OCI-LY7 (cell line): ENCODE data around the gene ERP29. TPM values are rescaled to one million over a fixed set of nuclear protein-coding genes. Genes with fewer than 3 reads are reported as not detected.

Experiments
- BruUV-seq: library from RNA; stranded (reverse); fragments of 400-500 nt; replicated peaks from 2 replicates; lab custom pipeline; 2021; lab: Mats Ljungman, UMichigan
- CTCF ChIA-PET: fragments of 300-600 bp; sonication (Branson Sonifier 250); formaldehyde crosslinking; loops from one replicate; lab custom pipeline; 2022; ENCODE audit warnings: antibody characterized with exemption; ENCODE audit not compliant: unreplicated experiment; lab: Charles Lee
- POLR2A ChIA-PET: fragments of 300-600 bp; sonication (Branson Sonifier 250); formaldehyde crosslinking; loops from one replicate; lab custom pipeline; 2022; ENCODE audit warnings: antibody characterized with exemption; lab: Charles Lee
- DNase-seq: peaks from one replicate; pipeline ENCODE4 v3.0.0-alpha.2; 2015; ENCODE audit warnings: low spot score
- H2AFZ ChIP-seq: fragments of 200-600 bp; sonication (generic), shearing (Covaris generic); 2 replicates; pipeline ENCODE4 v1.6.1; 2014; ENCODE audit warnings: mild to moderate bottlenecking, antibody characterized with exemption, low read length, moderate library complexity
- H3K27ac ChIP-seq: fragments of 200-600 bp; sonication (generic); 2 replicates; pipeline ENCODE4 v1.5.1; 2014; ENCODE audit warnings: mixed run types, low read depth, mild to moderate bottlenecking, moderate library complexity, low read length, inconsistent platforms; ENCODE audit not compliant: poor library complexity, severe bottlenecking
- H3K36me3 ChIP-seq: fragments of 200-600 bp; sonication (generic); 2 replicates; pipeline ENCODE4 v1.6.1; 2014; ENCODE audit warnings: mild to moderate bottlenecking, antibody characterized with exemption, low read length, moderate library complexity, mixed read lengths; ENCODE audit not compliant: insufficient read depth
- H3K4me1 ChIP-seq: fragments of 200-600 bp; sonication (generic); 2 replicates; pipeline ENCODE4 v1.5.1; 2014; ENCODE audit warnings: mild to moderate bottlenecking, low read length; ENCODE audit not compliant: insufficient read depth, poor library complexity, severe bottlenecking
- H3K4me2 ChIP-seq: fragments of 200-600 bp; sonication (generic); 2 replicates; pipeline ENCODE4 v1.6.1; 2014; ENCODE audit warnings: mild to moderate bottlenecking, low read length
- H3K4me3 ChIP-seq: fragments of 200-600 bp; sonication (generic); 2 replicates; pipeline ENCODE4 v1.5.1; 2014; ENCODE audit warnings: mild to moderate bottlenecking, low read depth, low read length; ENCODE audit not compliant: poor library complexity, severe bottlenecking
- H3K79me2 ChIP-seq: fragments of 200-600 bp; sonication (generic); 2 replicates; pipeline ENCODE4 v1.6.1; 2016; ENCODE audit warnings: low read depth, mild to moderate bottlenecking, low read length, moderate library complexity, mixed read lengths; ENCODE audit not compliant: insufficient read depth
- H3K9me2 ChIP-seq: fragments of 200-600 bp; sonication (generic); 2 replicates; pipeline ENCODE4 v1.6.1; 2016; ENCODE audit warnings: mild to moderate bottlenecking, low read length, mixed read lengths; ENCODE audit not compliant: insufficient read depth
- H3K9me3 ChIP-seq: fragments of 200-600 bp; sonication (generic); 2 replicates; pipeline ENCODE4 v1.6.1; 2014; ENCODE audit warnings: mild to moderate bottlenecking, mixed run types, low read length, mixed read lengths
- H4K20me1 ChIP-seq: fragments of 200-600 bp; sonication (generic); 2 replicates; pipeline ENCODE4 v1.6.1; 2014; ENCODE audit warnings: mild to moderate bottlenecking, antibody characterized with exemption, low read length, moderate library complexity, mixed read lengths; ENCODE audit not compliant: insufficient read depth
- CTCF ChIP-seq: fragments of 200-600 bp; sonication (generic); conservative IDR thresholded peaks from 2 replicates; pipeline ENCODE4 v1.5.1; 2014; ENCODE audit warnings: mild to moderate bottlenecking, antibody characterized with exemption, low read length, moderate library complexity, mixed read lengths
- EZH2phosphoT487 ChIP-seq: fragments of 200-600 bp; sonication (generic); IDR thresholded peaks from 2 replicates; pipeline ENCODE4 v1.6.1; 2018; ENCODE audit warnings: low read depth, borderline replicate concordance, mild to moderate bottlenecking, mixed run types, antibody characterized with exemption, low read length, moderate library complexity, mixed read lengths
- intact Hi-C: fragments of 100-400 bp; cut with micrococcal nuclease; formaldehyde crosslinking; loops from one replicate; pipeline ENCODE4 v1.10.0; 2022; ENCODE audit not compliant: unreplicated experiment
- total RNA-seq, 2 experiments: library from RNA; depleted of rRNA in 1 of 2; stranded (reverse); fragments of >200 nt in 1 of 2; shearing (Covaris generic) in 1 of 2; gene quantifications; 2 replicates each; pipeline ENCODE4 v1.2.3, GENCODE V29; 2014 to 2022

Gene ERP29
- total RNA-seq, 2 experiments from 2014 or later, result 72.1 to 107 TPM

- no peaks in the 10 kb centered on the region for H3K79me2 ChIP-seq
- no peak overlapping the region for H2AFZ ChIP-seq
- intact Hi-C loops, result no loop called here
- H3K36me3 ChIP-seq, result no peaks in the 10 kb centered on the region
- H3K27ac ChIP-seq, result no peak overlapping the region
- no peaks in the 10 kb centered on the region for H3K4me1 ChIP-seq
- no peaks in the 10 kb centered on the region for H4K20me1 ChIP-seq
- ChIA-PET CTCF (no interaction called here), POLR2A (no interaction called here)
- TF ChIP-seq CTCF (no peak), EZH2phosphoT487 (no peak)
- H3K4me3 ChIP-seq, result no peak overlapping the region
- H3K9me2 ChIP-seq, result no peaks in the 10 kb centered on the region
- no peak for DNase-seq
- no TSS peak for BruUV-seq
- no peaks in the 10 kb centered on the region for H3K9me3 ChIP-seq
- no peak overlapping the region for H3K4me2 ChIP-seq
Observed at GRCh38 chr12:111981987-111982386, 31.2 kb upstream of the ERP29 start.

- H3K36me3 ChIP-seq, result no peaks in the 10 kb centered on the region
- H3K9me3 ChIP-seq, result no peaks in the 10 kb centered on the region
- intact Hi-C loops, result no loop called here
- no TSS peak for BruUV-seq
- H3K27ac ChIP-seq, result no peak overlapping the region
- ChIA-PET CTCF (no interaction called here), POLR2A (interaction anchor here (0.6 kb wide), 1 partner anchor 116 kb away, joined by 3 read pairs; no protein-coding TSS in a partner anchor)
- H3K4me3 ChIP-seq, result no peak overlapping the region
- no peak overlapping the region for H2AFZ ChIP-seq
- DNase-seq, result no peak
- no peaks in the 10 kb centered on the region for H4K20me1 ChIP-seq
- H3K79me2 ChIP-seq, result no peaks in the 10 kb centered on the region
- no peak overlapping the region for H3K4me2 ChIP-seq
- H3K4me1 ChIP-seq, result no peaks in the 10 kb centered on the region
- no peaks in the 10 kb centered on the region for H3K9me2 ChIP-seq
- no peak for TF ChIP-seq EZH2phosphoT487
- TF ChIP-seq CTCF, result no peak
Observed at GRCh38 chr12:111984820-111985219, 28.4 kb upstream of the ERP29 start.

GRCh38 chr12:111991535-111991934 lies 21.7 kb upstream of the ERP29 start:
- BruUV-seq, result no TSS peak
- no peaks in the 10 kb centered on the region for H3K9me2 ChIP-seq
- ChIA-PET CTCF (no interaction called here), POLR2A (no interaction called here)
- intact Hi-C loops, result no loop called here
- H4K20me1 ChIP-seq, result peaks cover 13% of the 10 kb centered on the region; the same call in 1 of the 2 replicates
- no peaks in the 10 kb centered on the region for H3K79me2 ChIP-seq
- no peaks in the 10 kb centered on the region for H3K36me3 ChIP-seq
- H3K9me3 ChIP-seq, result no peaks in the 10 kb centered on the region
- no peak overlapping the region for H3K4me2 ChIP-seq
- H3K27ac ChIP-seq, result no peak overlapping the region
- H3K4me1 ChIP-seq, result peaks cover 19% of the 10 kb centered on the region
- no peak for DNase-seq
- H2AFZ ChIP-seq, result no peak overlapping the region
- no peak for TF ChIP-seq CTCF
- no peak for TF ChIP-seq EZH2phosphoT487
- no peak overlapping the region for H3K4me3 ChIP-seq
